ENCODE results near the gene ZNF541.
A peak's percentile ranks its signal among the peaks of the same experiment; 100 is the strongest.
"Not testable (repeated sequence)": the region's sequence is repeated elsewhere in the genome, so short reads cannot be mapped to it uniquely, and the experiment has no call there.

ZNF541 gene

GRCh38 chr19:47600246-47601179, 27.6 kb upstream of the ZNF541 start:
- DNase-seq (ENCODE audit: low spot score), result peak; percentile 99

DNA sequence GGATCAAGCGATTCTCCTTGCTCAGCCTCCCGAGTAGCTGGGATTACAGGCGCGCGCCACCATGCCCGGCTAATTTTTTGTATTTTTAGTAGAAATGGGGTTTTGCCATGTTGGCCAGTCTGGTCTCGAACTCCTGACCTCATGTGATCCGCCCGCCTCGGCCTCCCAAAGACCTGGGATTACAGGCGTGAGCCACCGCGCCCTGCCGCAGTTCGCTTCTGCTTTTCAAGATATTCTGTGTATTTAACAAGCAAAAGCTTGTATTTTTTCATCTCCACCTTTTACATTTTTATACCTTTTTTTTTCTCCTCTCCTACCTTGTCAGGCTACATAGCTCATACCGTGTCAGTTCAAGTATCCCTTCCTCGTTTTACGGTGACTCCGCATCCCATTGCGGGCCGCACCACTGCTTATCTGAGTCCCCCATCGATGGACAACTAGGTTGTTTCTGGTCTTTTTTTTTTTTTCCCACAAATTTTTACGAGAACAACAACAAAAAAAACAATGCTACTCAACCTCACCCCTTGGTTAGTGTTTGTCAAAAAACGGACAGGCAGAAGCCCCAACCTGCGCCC, 26.8 kb upstream of the ZNF541 start:
- not testable (repeated sequence) for DNase-seq (ENCODE audit: low spot score)

DNA sequence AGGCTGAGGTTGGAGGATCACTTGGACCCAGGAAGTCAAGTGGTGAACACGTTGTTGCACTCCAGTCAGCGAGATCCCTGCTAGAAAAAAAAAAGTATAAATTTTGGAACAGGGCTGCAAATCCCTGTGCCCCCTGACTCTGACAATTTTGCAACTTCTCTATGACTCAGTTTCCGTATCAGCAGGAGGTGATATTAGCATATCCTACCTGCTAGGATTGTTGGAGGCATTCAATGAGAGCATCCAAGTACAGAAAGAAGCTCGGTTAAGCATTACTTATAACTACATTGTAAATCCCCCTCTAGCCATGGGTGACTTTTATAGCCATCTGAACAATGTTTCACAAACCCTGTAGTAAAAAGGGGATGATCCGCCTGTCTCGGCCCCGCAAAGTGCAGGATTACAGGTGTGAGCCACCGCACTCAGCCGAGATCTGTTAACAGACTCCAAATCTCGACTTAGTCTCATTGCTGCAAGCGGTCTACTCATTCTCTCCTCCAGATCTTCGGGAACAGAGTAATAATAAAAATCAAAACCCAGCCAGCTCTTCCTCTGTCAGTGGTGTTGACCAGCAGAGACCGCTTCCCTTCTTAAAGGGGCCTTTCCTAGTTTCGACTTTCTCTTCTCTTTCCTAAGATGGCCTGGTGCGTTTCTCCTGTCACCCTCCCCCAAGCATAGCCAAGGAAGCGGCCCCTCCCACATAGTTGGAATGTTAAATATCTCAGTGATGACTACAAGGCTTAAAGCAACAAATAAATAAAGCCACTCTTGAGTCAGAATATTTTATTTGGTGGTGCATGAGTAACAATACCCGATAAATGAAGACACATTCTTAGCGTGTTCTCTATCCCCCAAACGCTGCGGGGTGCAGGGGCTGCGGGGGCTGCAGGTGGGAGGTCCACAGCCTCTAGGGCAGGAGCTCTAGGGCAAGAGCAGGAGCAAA, 25.7 kb upstream of the ZNF541 start:
- peak; percentile 95 for DNase-seq (ENCODE audit: low spot score)

- DNase-seq (ENCODE audit: low spot score), result no peak
Observed at GRCh38 chr19:47595944-47596343, 23.0 kb upstream of the ZNF541 start.

DNA sequence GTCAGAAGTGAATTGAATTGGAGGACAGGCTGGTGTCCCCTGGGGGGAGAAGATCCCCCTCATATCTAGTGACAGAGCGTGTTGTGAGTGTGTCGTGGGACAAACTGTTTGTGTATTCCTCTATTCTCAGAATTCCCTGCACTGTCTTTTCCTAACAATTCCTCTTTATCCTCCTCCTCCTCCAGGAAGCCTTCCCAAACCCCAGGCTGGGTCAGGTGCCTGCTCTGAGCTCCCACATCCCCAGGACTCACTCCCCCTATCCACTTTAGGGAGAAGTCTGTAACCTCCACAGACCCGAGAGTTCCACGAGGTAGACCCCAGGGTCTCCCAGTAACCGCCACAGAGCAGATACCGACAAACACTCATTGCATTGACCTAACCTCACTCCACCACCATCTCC, 20.9 kb upstream of the ZNF541 start:
- no peak for DNase-seq (ENCODE audit: low spot score)

DNA sequence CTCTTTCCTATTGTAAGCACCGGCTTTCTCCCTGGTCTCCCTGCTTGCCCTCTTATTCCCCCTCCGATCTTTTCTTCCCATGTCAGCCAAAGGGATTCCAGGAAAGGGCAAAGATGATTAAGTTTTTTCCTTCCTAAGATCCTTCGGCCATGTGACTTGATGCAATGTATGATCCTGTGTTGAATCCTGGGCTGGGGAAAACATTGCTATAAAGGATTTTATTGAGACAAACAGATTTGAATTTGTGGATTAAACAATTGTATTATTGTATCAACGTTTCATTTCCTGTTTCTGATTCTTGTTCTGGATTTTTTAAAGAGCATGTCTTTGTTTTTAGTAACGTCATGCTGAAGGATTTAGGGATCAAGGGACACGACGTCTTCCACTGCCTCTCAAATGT, 16.9 kb upstream of the ZNF541 start:
- DNase-seq (ENCODE audit: low spot score), result no peak

- no peak for DNase-seq (ENCODE audit: low spot score)
Observed at GRCh38 chr19:47587295-47587694, 14.3 kb upstream of the ZNF541 start.

GRCh38 chr19:47583161-47583560, 10.2 kb upstream of the ZNF541 start:
- not testable (repeated sequence) for DNase-seq (ENCODE audit: low spot score)

GRCh38 chr19:47582320-47582909, 9.5 kb upstream of the ZNF541 start:
- peak; percentile 27 for DNase-seq (ENCODE audit: low spot score)

GRCh38 chr19:47581605-47582319, 8.8 kb upstream of the ZNF541 start:
- no peak for DNase-seq (ENCODE audit: low spot score)

GRCh38 chr19:47580397-47580796, 7.4 kb upstream of the ZNF541 start:
- no peak for DNase-seq (ENCODE audit: low spot score)

DNA sequence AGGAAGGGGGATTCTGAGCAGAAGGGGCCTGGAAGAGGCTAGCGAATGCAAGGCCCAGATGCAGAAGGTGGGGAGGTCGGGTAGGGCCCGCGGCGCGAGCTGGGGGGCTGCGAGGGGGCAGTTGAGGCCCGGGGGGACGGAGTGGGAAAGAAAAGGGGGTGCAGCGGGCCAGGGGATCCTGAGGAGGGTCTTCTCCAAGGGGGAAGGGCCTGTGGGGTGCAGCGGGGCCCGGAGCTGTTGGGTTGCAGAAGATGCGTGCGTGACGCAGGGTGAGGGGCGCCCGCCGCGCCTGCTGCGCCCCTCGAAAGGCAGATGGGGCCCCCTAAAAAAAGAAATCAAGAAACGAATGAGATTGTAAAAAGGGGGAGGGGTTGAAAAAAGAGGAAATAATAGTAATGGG, 313 bp downstream of the ZNF541 start:
- no peak for DNase-seq (ENCODE audit: low spot score)

- DNase-seq (ENCODE audit: low spot score), result no peak
Observed at GRCh38 chr19:47569331-47569730, 3.6 kb downstream of the ZNF541 start.

DNA sequence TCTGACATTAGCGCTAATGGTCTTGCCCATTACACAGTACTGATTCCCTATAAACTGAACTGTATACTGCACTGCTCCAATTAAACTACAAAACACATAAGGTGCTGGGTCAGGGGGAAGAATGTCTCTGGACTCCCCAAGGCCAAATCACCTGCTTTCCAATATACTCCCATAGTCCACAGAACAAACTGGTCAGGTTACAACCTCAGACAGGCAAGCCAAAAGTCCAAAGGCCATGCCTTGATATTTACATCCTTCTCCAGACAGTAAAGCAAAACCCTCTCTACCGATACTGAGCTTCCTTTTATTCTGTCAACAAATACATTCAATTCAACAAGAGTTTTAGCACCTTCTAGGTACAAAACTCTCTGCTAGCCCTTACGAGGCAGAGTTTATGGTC, 8.9 kb downstream of the ZNF541 start:
- DNase-seq (ENCODE audit: low spot score), result no peak

DNA sequence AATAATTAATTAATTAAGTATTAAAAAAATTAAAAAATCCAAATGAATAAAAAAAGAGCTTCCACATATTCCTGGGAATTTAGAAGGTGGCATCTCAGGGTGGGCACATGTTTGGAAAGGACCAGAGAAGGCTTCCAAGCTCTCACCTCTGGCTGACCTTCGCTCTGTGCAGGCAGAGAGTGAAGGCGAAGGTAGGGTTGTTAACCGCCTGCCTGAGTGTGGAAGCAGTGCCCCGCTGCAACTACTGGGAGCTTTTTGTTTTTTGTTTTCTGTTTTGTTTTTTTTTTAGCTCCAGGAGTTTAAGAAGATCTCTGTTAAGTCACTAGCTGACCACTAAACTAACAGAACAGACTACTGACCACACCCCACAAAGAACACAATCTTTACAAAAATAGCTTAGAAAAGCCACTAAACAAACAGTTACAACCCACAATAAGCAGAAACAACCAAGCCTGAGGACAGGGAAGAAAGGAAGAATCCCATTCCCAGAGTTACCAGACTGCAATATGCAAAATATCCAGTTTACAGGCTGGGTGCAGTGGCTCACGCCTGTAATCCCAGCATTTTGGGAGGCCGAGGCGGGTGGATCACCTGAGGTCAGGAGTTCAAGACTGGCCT, 11.4 kb downstream of the ZNF541 start:
- no peak for DNase-seq (ENCODE audit: low spot score)

DNA sequence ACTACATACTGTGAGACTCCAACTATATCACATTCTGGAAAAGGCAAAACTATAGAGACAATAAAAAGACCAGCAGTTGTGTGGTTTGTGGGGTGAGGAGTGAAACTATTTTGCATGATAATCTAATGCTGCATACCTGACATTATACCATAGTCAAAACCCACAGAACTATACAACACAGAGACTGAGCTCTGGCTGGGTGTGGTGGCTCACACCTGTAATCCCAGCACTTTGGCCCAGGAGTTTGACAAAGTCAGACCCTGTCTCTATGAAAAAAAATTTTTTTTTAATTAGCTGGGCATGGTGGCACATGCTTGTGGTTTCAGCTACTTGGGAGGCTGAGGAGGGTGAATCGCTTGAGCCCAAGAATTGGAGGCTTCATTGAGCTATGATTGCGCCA, 11.9 kb downstream of the ZNF541 start:
- no peak for DNase-seq (ENCODE audit: low spot score)

- no peak for DNase-seq (ENCODE audit: low spot score)
Observed at GRCh38 chr19:47550129-47550528, 22.8 kb downstream of the ZNF541 start.

DNA sequence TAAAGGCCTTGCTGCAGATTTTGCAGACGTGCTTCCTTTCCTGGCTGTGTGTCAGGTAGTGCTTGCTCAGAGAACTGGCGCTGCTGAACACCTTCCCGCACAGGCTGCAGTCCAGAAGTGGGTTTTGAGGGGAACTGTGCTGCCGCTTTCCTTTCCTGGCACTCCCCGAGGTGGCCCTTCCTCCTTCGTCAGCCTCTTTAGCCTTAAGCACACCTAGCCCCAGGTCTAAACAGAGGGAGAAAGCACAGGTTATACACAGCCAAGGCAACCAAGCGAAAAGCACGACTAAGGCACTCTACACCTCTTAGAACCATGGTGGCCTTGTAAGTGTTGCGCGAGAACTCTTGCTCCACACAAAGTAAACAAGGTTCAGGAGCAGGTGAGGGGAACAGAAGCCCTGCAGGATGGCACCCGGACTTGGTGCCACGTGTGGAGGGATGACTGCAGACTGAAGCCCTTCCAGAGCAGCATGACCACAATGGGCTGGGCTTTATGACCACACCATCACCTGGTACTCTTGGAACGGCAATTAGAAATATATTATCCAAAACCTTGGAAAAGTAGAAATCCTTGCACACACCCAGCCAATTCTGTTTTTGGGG, 23.6 kb downstream of the ZNF541 start:
- no peak for DNase-seq (ENCODE audit: low spot score)

- DNase-seq (ENCODE audit: low spot score), result no peak
Observed at GRCh38 chr19:47547199-47547598, 25.7 kb downstream of the ZNF541 start.

Measured in AG08395 (cell line).